Gastrocnemius medialis (tissue), 4 donors: Measurements from ENCODE around the gene IKBKE.

Experiments used
- POLR2A ChIP-seq, 2 donors: fragments of 450-650 bp; IDR thresholded peaks; one replicate each; pipeline ENCODE4 v1.6.1; 2017; ENCODE audit warnings: antibody characterized with exemption in 2 of 2, mild to moderate bottlenecking in 2 of 2, moderate library complexity in 2 of 2
- TF ChIP-seq, protein P1 (sequence below), 5 experiments: fragments of 450-650 bp in 3 of 5; fragments of 200-600 bp in 2 of 5; sonication (generic) in 2 of 5; IDR thresholded peaks in 4 of 5; conservative IDR thresholded peaks in 1 of 5; 1 replicate in 4 of 5; 2 replicates in 1 of 5; pipeline ENCODE4 v1.5.1; 2016 to 2019; ENCODE audit warnings: antibody characterized with exemption in 5 of 5, mild to moderate bottlenecking in 3 of 5, moderate library complexity in 3 of 5

DNA sequence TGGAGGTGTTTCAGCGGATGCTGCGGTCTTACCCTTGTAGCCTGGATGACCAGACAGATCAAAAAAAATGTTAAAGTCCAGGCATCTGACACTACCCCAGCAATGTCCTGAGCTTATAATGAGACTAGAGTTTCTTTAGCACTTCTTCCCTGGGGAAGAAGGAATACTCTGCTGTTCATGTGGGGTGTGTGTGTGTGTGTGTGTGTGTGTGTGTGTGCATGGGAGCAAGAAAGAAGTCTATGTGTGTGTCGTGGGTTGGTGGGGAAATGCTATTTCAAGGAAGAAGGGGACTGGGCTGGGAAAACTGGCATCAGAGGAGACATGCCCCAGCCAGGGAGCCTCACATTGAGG is 34.1 kb downstream of the IKBKE start:
- TF ChIP-seq, protein P1, sequence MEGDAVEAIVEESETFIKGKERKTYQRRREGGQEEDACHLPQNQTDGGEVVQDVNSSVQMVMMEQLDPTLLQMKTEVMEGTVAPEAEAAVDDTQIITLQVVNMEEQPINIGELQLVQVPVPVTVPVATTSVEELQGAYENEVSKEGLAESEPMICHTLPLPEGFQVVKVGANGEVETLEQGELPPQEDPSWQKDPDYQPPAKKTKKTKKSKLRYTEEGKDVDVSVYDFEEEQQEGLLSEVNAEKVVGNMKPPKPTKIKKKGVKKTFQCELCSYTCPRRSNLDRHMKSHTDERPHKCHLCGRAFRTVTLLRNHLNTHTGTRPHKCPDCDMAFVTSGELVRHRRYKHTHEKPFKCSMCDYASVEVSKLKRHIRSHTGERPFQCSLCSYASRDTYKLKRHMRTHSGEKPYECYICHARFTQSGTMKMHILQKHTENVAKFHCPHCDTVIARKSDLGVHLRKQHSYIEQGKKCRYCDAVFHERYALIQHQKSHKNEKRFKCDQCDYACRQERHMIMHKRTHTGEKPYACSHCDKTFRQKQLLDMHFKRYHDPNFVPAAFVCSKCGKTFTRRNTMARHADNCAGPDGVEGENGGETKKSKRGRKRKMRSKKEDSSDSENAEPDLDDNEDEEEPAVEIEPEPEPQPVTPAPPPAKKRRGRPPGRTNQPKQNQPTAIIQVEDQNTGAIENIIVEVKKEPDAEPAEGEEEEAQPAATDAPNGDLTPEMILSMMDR (IDR thresholded peaks at IDR 0.05 in 4 of 5, conservative IDR thresholded peaks at IDR 0.05 in 1 of 5) = no peak
- no peak for TF ChIP-seq POLR2A (IDR thresholded peaks at IDR 0.05)
